ENCODE data around the gene USP53.

GRCh38 chr4:119303587-119304305, 91.2 kb downstream of the USP53 start:
- TF ChIP-seq JUNB (IDR thresholded peaks at IDR 0.05) (no peak), RFX5 (IDR thresholded peaks at IDR 0.05) (no peak), CTCF (IDR thresholded peaks at IDR 0.05) (no peak), MAZ (IDR thresholded peaks at IDR 0.05; ENCODE audit: borderline replicate concordance, low read depth, low read length) (no peak), ESRRA (IDR thresholded peaks at IDR 0.05; ENCODE audit: borderline replicate concordance, low read length) (no peak), HOXA7 (CRISPR knock-in tag; IDR thresholded peaks at IDR 0.05) (no peak), POLR2A (IDR thresholded peaks at IDR 0.05; ENCODE audit: low read length) (no peak), HDAC2 (IDR thresholded peaks at IDR 0.05) (no peak), ZNF302 (CRISPR knock-in tag; IDR thresholded peaks at IDR 0.05) (no peak), EP300 (IDR thresholded peaks at IDR 0.05) (no peak), RAD21 (conservative IDR thresholded peaks at IDR 0.05 in 1 of 2, IDR thresholded peaks at IDR 0.05 in 1 of 2) (no peak), E2F6 (IDR thresholded peaks at IDR 0.05; ENCODE audit: borderline replicate concordance, low read depth) (no peak)
- TF ChIP-seq, protein P1, sequence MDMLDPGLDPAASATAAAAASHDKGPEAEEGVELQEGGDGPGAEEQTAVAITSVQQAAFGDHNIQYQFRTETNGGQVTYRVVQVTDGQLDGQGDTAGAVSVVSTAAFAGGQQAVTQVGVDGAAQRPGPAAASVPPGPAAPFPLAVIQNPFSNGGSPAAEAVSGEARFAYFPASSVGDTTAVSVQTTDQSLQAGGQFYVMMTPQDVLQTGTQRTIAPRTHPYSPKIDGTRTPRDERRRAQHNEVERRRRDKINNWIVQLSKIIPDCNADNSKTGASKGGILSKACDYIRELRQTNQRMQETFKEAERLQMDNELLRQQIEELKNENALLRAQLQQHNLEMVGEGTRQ (IDR thresholded peaks at IDR 0.05) = no peak
- TF ChIP-seq, protein P2, sequence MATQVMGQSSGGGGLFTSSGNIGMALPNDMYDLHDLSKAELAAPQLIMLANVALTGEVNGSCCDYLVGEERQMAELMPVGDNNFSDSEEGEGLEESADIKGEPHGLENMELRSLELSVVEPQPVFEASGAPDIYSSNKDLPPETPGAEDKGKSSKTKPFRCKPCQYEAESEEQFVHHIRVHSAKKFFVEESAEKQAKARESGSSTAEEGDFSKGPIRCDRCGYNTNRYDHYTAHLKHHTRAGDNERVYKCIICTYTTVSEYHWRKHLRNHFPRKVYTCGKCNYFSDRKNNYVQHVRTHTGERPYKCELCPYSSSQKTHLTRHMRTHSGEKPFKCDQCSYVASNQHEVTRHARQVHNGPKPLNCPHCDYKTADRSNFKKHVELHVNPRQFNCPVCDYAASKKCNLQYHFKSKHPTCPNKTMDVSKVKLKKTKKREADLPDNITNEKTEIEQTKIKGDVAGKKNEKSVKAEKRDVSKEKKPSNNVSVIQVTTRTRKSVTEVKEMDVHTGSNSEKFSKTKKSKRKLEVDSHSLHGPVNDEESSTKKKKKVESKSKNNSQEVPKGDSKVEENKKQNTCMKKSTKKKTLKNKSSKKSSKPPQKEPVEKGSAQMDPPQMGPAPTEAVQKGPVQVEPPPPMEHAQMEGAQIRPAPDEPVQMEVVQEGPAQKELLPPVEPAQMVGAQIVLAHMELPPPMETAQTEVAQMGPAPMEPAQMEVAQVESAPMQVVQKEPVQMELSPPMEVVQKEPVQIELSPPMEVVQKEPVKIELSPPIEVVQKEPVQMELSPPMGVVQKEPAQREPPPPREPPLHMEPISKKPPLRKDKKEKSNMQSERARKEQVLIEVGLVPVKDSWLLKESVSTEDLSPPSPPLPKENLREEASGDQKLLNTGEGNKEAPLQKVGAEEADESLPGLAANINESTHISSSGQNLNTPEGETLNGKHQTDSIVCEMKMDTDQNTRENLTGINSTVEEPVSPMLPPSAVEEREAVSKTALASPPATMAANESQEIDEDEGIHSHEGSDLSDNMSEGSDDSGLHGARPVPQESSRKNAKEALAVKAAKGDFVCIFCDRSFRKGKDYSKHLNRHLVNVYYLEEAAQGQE (IDR thresholded peaks at IDR 0.05) = no peak

All from A549 (cell line).